CD1c-positive myeloid dendritic cell (primary cell): ENCODE results near the gene GLRA1.

Source experiments
- DNase-seq: peaks from one replicate; pipeline ENCODE4 v3.0.0-alpha.2; 2016; ENCODE audit errors: extremely low spot score

Gene GLRA1

DNA sequence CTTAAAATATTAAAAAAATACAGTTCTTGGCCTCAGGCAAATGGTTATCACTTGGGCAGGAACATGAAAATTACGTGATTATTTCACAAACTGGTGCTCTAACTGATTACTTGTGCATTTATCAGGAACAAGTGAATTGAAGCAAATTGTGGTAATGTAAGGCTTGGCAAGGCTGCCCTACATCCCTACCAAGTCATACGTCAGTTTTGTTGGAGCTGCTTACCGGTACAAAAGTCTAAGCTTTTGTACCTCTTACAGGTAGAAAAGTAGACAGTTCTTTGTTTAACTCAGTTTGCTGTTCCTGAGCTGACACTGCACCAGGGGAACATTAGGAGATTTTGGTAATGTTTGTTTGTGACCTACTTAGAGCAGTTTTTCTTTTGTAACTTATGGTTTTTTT is 150.7 kb downstream of the GLRA1 start:
- no peak for DNase-seq

DNA sequence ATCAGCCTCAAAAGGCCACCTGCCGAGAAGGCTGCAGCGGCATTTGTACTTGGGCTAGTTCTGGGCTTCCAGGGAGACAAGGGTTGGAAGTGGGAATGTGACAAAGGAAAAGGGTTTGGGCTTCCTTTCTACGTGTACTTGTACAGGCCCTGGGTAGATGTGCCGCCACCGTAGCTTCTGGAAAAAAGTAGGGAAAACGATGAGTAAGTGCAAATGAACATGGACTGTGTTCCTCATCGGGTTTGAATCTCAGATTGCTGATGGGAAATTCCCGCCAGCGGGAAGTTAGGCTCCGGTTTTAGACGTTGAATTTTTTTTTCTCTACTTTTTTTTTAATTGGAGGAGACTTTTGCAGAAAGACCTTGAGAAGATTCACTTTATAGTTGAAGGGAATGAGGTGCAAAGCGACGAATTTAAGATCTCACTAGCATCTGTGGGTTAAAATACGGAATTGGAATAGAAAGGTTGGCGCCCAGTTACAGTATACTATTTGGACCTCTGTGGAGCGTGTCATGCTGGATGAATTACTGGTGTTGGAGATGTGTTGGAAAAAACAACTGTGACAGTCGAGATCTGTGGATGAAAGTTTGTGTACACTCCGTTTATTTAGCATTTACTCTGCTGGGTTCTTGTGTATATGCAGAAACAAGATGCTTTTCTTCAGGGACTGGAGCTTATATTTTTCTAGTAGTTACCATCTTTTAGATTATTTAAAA is 151.6 kb downstream of the GLRA1 start:
- peak; percentile 62 for DNase-seq
